Astrocyte of the spinal cord (primary cell): ENCODE measurements around the gene SRRT.

Source experiments
- DNase-seq: peaks from one replicate; pipeline ENCODE4 v3.0.0; 2011; ENCODE audit warnings: low read depth, low spot score
- H3K4me3 ChIP-seq: 2 replicates; pipeline ENCODE4 v1.5.1; 2011; ENCODE audit warnings: low read depth, mild to moderate bottlenecking, low read length, moderate library complexity
- CTCF ChIP-seq: IDR thresholded peaks from 2 replicates; pipeline ENCODE4 v1.5.1; 2012; ENCODE audit warnings: low read depth, mild to moderate bottlenecking, low read length, inconsistent platforms
- in situ Hi-C: cut with HindIII; loops from 2 replicates; pipeline ENCODE4 v1.10.0; 2017; ENCODE audit warnings: low sequenced_read_pairs

The SRRT gene

GRCh38 chr7:100855515-100855914 is 19.4 kb upstream of the SRRT start:
- no peak for DNase-seq
- TF ChIP-seq CTCF = no peak
- no peak overlapping the region for H3K4me3 ChIP-seq
- in situ Hi-C loops = no loop called here

GRCh38 chr7:100856871-100857282 is 18.0 kb upstream of the SRRT start:
- DNase-seq = no peak
- TF ChIP-seq CTCF = no peak

GRCh38 chr7:100859856-100860255 is 15.0 kb upstream of the SRRT start:
- TF ChIP-seq CTCF = no peak
- no peak overlapping the region for H3K4me3 ChIP-seq
- in situ Hi-C loops = no loop called here
- no peak for DNase-seq

More at GRCh38 chr7:100856871-100857282, 18.0 kb upstream of the SRRT start:
- H3K4me3 ChIP-seq = no peak overlapping the region
- in situ Hi-C loops = no loop called here

GRCh38 chr7:100860702-100861615 is 13.9 kb upstream of the SRRT start:
- in situ Hi-C loops = no loop called here

GRCh38 chr7:100861616-100861985 is 13.3 kb upstream of the SRRT start:
- in situ Hi-C loops = no loop called here
- no peak overlapping the region for H3K4me3 ChIP-seq
- DNase-seq = no peak
- TF ChIP-seq CTCF = no peak

More at GRCh38 chr7:100860702-100861615, 13.9 kb upstream of the SRRT start:
- no peak for DNase-seq
- TF ChIP-seq CTCF = no peak
- H3K4me3 ChIP-seq = no peak overlapping the region

- peak; percentile 58 for DNase-seq
- no peak for TF ChIP-seq CTCF
- in situ Hi-C loops = no loop called here
- no peak overlapping the region for H3K4me3 ChIP-seq
Observed at GRCh38 chr7:100863406-100863950, 11.4 kb upstream of the SRRT start.
